Neuron (in vitro differentiated cells): ENCODE measurements around the gene TAS2R50.
"Not testable (repeated sequence)": the region's sequence is repeated elsewhere in the genome, so short reads cannot be mapped to it uniquely, and the experiment has no call there.

Experiments
- H2AFZ ChIP-seq: one replicate; pipeline ENCODE4 v1.6.1; 2013; ENCODE audit warnings: low read depth, mild to moderate bottlenecking, inconsistent platforms, low read length, moderate library complexity
- H3K27me3 ChIP-seq: one replicate; pipeline ENCODE4 v1.6.1; 2013; ENCODE audit warnings: low read length; ENCODE audit not compliant: insufficient read depth
- H3K36me3 ChIP-seq: one replicate; pipeline ENCODE4 v1.6.1; 2013; ENCODE audit warnings: low read length; ENCODE audit not compliant: insufficient read depth
- H3K4me1 ChIP-seq: one replicate; pipeline ENCODE4 v1.6.1; 2013; ENCODE audit warnings: low read length; ENCODE audit not compliant: insufficient read depth
- H3K4me3 ChIP-seq: 2 replicates; pipeline ENCODE4 v1.5.1; 2013; ENCODE audit warnings: mild to moderate bottlenecking, low read length, moderate library complexity
- H3K9me3 ChIP-seq: one replicate; pipeline ENCODE4 v1.6.1; 2013; ENCODE audit warnings: low read length

TAS2R50 gene

DNA sequence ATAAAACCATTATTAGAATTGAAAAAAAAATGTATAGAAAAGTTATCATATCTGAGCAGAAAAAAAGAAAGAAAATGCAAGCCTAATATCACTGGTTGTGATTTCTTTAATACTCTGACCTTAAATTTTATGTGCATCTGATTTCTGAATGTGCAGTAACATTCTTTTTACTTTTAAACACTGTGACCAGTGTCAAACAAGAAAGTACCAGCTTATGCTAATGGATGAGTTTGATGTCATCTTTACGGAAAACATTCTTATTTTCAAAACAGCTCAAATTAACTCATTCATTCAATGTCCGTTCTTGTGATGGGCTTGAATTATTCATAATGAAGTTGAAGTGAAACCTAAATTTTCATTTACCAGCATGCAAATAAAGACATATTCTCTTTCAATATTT lies at the start of gene TAS2R50:
Gene TAS2R50, minus strand, starts transcription at position 101 of the 400 bp plus-strand sequence. Its CDS starts 52 bp downstream, at position 49.
- Histone ChIP-seq H3K36me3 (peaks cover 3% of the 10 kb centered on the region), H3K4me1 (no peaks in the 10 kb centered on the region), H3K9me3 (peaks cover 3% of the 10 kb centered on the region), H2AFZ (no peak within 1 kb of the TSS), H3K4me3 (no peak within 1 kb of the TSS), H3K27me3 (no peaks in the 10 kb centered on the region)

DNA sequence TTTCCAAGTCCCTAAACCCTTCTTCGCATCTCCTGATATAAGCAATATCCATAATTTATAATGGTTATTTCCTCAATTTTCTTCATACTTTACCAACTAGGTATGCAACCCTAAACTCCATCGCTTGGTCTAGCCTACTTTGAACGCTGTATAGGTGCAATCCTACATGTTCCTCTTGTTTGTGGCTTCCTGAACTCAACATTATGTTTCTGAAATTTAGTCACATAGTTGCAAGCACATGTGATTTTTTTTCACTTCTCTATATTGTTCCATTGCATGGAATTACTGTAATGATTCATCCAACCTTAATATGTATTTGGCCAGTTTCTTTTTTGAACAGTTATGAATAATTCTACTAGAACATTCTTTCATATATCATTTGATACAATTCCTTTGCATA lies 47.2 kb upstream of the TAS2R50 start:
- H3K27me3 ChIP-seq, H3K4me1 ChIP-seq, H2AFZ ChIP-seq, H3K4me3 ChIP-seq, H3K9me3 ChIP-seq, H3K36me3 ChIP-seq: not testable (repeated sequence)

GRCh38 chr12:11031307-11031706 lies 44.6 kb upstream of the TAS2R50 start, which contains the start of gene TAS2R31:
Gene TAS2R31 (minus strand): TSS chr12:11031407. CDS start chr12:11031335, 72 bp downstream.
- peaks cover 13% of the 10 kb centered on the region for H3K36me3 ChIP-seq
- H2AFZ ChIP-seq: no peak within 1 kb of the TSS
- no peaks in the 10 kb centered on the region for H3K4me1 ChIP-seq
- peaks cover 2% of the 10 kb centered on the region for H3K9me3 ChIP-seq
- no peak within 1 kb of the TSS for H3K4me3 ChIP-seq
- no peaks in the 10 kb centered on the region for H3K27me3 ChIP-seq

GRCh38 chr12:11026118-11026517 lies 39.4 kb upstream of the TAS2R50 start:
- Histone ChIP-seq H3K4me1 (no peaks in the 10 kb centered on the region), H3K9me3 (peaks cover 11% of the 10 kb centered on the region), H2AFZ (no peak overlapping the region), H3K4me3 (no peak overlapping the region), H3K27me3 (no peaks in the 10 kb centered on the region), H3K36me3 (peaks cover 17% of the 10 kb centered on the region)

DNA sequence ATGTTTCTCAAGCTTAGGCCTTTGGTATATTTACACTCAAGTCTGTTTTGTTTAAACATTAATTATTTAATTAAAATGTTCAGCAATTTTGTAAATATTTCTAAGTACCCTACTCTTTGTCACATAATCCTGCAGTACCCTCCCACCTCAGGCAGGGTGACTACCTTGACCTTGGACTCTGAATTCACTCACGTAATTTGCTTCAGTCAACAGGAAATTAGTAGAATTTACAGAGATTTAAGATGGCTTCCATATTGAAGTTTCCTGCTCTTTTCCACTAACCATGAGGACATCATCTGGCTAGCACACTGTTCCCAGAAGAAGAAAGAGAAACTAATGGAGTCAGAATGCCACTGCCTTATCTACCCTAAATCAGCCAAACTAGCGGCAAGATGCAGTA lies 36.7 kb upstream of the TAS2R50 start:
- Histone ChIP-seq H3K4me3 (no peak overlapping the region), H2AFZ (no peak overlapping the region), H3K36me3 (peaks cover 16% of the 10 kb centered on the region), H3K27me3 (no peaks in the 10 kb centered on the region), H3K9me3 (peaks cover 11% of the 10 kb centered on the region), H3K4me1 (no peaks in the 10 kb centered on the region)

DNA sequence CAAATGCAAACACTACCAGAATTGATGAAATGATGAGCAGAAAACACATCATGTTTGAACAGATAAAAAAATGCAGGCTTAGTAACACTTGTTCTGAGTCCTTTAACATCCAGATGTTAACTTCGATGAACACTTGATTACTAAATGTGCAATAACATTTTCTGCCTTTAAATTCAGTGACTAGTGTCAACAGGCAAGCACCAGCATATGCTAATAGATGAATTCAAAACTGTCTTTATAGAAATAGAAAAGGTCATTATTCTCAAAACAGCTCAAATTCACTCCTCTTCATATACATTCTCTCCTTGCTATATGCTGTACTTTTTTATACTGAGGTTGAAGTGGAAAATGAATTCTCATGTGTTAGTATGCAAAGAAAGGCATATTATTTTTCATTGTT lies 35.8 kb upstream of the TAS2R50 start, which contains the start of gene TAS2R19:
Gene TAS2R19, minus strand, starts transcription at position 101 of the 400 bp plus-strand sequence. Its CDS starts 49 bp downstream, at position 52.
- no peak within 1 kb of the TSS for H2AFZ ChIP-seq
- no peak within 1 kb of the TSS for H3K4me3 ChIP-seq
- peaks cover 11% of the 10 kb centered on the region for H3K9me3 ChIP-seq
- H3K4me1 ChIP-seq: no peaks in the 10 kb centered on the region
- no peaks in the 10 kb centered on the region for H3K27me3 ChIP-seq
- H3K36me3 ChIP-seq: peaks cover 15% of the 10 kb centered on the region

DNA sequence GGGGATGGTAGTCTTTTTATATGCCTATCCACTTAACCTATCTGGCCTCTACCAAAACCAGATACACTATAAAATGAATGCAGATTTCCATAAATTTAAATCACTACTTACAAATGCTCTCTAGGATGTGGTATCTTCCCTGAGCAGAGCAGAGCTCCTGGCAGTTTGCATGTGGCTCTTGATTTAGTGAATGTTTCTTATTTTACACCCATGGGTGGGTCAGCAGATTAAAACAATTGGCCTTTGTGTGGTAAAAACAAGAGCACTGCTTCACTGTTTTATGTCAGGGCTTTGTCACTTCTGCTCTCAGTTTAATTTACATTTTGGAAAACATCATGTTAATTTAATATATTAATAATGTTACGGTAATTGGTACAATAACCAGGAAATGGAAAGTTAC lies 30.2 kb upstream of the TAS2R50 start:
- H2AFZ ChIP-seq: no peak overlapping the region
- no peaks in the 10 kb centered on the region for H3K4me1 ChIP-seq

GRCh38 chr12:11015775-11016430 lies 29.2 kb upstream of the TAS2R50 start:
- Histone ChIP-seq H3K4me3 (no peak overlapping the region), H3K9me3 (no peaks in the 10 kb centered on the region), H3K36me3 (peaks cover 5% of the 10 kb centered on the region), H2AFZ (no peak overlapping the region), H3K27me3 (no peaks in the 10 kb centered on the region), H3K4me1 (no peaks in the 10 kb centered on the region)

More for the DNA sequence above, 30.2 kb upstream of the TAS2R50 start:
- H3K36me3 ChIP-seq: peaks cover 5% of the 10 kb centered on the region
- H3K27me3 ChIP-seq: no peaks in the 10 kb centered on the region
- no peak overlapping the region for H3K4me3 ChIP-seq
- no peaks in the 10 kb centered on the region for H3K9me3 ChIP-seq

- Histone ChIP-seq H3K4me3 (no peak overlapping the region), H3K4me1 (no peaks in the 10 kb centered on the region), H3K9me3 (no peaks in the 10 kb centered on the region), H3K36me3 (peaks cover 5% of the 10 kb centered on the region), H3K27me3 (no peaks in the 10 kb centered on the region), H2AFZ (no peak overlapping the region)
Observed at GRCh38 chr12:11014234-11014633, 27.5 kb upstream of the TAS2R50 start.

GRCh38 chr12:11007608-11008007 lies 20.9 kb upstream of the TAS2R50 start:
- Histone ChIP-seq H3K4me3 (no peak overlapping the region), H3K27me3 (no peaks in the 10 kb centered on the region), H3K9me3 (no peaks in the 10 kb centered on the region), H2AFZ (no peak overlapping the region), H3K4me1 (no peaks in the 10 kb centered on the region), H3K36me3 (no peaks in the 10 kb centered on the region)

DNA sequence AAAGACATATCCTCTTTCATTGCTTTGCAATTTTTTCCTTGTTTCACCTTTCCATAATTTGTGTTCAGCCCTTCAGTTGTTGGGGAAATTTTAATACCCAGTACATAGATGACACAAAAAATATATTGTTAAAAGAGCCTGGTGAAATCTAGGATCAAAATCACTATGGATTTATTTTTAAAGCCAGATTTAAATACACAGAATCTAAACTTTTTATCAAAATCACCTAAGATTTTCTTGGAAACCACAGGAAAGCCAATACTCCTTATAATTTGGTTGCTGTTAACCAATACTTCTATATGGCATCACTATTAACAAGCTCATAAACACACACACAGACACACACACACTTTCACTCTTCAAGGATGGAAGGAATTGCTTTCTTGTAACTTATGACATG lies 11.5 kb upstream of the TAS2R50 start, which contains the start of gene TAS2R20:
Gene TAS2R20, minus strand, starts transcription at position 101 of the 400 bp plus-strand sequence. CDS start 429 bp downstream, outside the sequence.
- Histone ChIP-seq H3K27me3 (no peaks in the 10 kb centered on the region), H2AFZ (no peak within 1 kb of the TSS), H3K4me1 (no peaks in the 10 kb centered on the region), H3K4me3 (no peak within 1 kb of the TSS), H3K9me3 (peaks cover 4% of the 10 kb centered on the region), H3K36me3 (peaks cover 9% of the 10 kb centered on the region)

- H3K4me3 ChIP-seq: no peak overlapping the region
- no peaks in the 10 kb centered on the region for H3K27me3 ChIP-seq
- peaks cover 3% of the 10 kb centered on the region for H3K9me3 ChIP-seq
- H2AFZ ChIP-seq: no peak overlapping the region
- H3K36me3 ChIP-seq: peaks cover 12% of the 10 kb centered on the region
- H3K4me1 ChIP-seq: no peaks in the 10 kb centered on the region
Observed at GRCh38 chr12:10994307-10994706, 7.6 kb upstream of the TAS2R50 start.

GRCh38 chr12:10989107-10989506 lies 2.4 kb upstream of the TAS2R50 start:
- Histone ChIP-seq H3K4me3 (no peak overlapping the region), H2AFZ (no peak overlapping the region), H3K4me1 (no peaks in the 10 kb centered on the region), H3K36me3 (peaks cover 7% of the 10 kb centered on the region), H3K9me3 (peaks cover 3% of the 10 kb centered on the region), H3K27me3 (no peaks in the 10 kb centered on the region)

DNA sequence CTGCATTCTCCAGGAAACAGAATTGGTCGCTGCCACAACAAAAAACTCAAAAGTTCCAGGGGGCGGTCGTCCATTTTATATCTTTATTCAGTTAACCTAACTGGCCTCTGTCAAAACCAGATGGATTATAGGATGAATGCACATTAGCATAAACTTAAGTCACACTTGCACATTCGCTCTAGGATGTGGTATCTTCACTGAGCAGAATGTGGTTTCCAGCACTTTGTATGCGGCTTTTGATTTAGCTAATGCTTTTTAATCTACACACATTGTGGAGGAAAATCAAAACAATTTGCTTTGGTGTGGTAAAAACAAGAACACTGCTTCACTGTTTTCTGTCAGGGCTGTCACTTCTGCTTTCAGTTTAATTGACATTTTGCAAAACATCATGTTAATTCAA lies 4.5 kb downstream of the TAS2R50 start:
- no peak overlapping the region for H3K4me3 ChIP-seq
- H3K4me1 ChIP-seq: no peaks in the 10 kb centered on the region
- peaks cover 2% of the 10 kb centered on the region for H3K9me3 ChIP-seq
- H3K27me3 ChIP-seq: no peaks in the 10 kb centered on the region
- H2AFZ ChIP-seq: no peak overlapping the region
- H3K36me3 ChIP-seq: no peaks in the 10 kb centered on the region
